ENCODE data around the gene PHC2. TPM values are rescaled to one million over a fixed set of nuclear protein-coding genes. Genes with fewer than 3 reads are reported as not detected.
A peak's percentile ranks its signal among the peaks of the same experiment; 100 is the strongest.

The PHC2 gene
- total and polyA plus RNA-seq, 2 of the 13 experiments (the other 11 are each of a cell fraction or from before 2014, with no cell fraction given) = 52.5 to 84.9 TPM

DNA sequence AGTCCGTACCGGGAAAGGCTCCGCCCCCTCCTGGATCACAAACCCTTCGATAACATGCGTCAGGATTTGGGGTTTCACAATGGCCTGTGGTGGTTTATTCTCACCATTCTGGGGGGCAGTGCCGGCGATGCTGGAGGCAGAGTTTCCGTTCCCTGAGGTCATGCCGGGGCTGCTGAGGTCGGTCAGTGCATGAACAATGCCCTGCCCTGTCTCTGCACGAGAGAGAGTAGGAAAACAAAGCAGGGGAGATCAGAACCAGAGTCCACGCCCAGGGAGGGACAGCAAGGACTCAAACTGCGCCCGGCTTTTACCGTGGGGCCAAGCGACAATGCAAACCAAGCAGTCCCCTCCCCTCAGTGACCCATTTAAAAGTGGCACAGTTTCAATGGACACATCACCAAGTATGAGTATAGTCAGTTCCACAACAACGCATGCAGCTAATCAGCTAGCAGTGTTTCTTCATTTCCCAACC is 96.8 kb downstream of the PHC2 start (continued):
- TF ChIP-seq, protein P1, sequence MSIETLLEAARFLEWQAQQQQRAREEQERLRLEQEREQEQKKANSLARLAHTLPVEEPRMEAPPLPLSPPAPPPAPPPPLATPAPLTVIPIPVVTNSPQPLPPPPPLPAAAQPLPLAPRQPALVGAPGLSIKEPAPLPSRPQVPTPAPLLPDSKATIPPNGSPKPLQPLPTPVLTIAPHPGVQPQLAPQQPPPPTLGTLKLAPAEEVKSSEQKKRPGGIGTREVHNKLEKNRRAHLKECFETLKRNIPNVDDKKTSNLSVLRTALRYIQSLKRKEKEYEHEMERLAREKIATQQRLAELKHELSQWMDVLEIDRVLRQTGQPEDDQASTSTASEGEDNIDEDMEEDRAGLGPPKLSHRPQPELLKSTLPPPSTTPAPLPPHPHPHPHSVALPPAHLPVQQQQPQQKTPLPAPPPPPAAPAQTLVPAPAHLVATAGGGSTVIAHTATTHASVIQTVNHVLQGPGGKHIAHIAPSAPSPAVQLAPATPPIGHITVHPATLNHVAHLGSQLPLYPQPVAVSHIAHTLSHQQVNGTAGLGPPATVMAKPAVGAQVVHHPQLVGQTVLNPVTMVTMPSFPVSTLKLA (IDR thresholded peaks at IDR 0.05) = no peak
- TF ChIP-seq CREM (IDR thresholded peaks at IDR 0.05) (peak; percentile 36; the same call in 1 of the 2 replicates), CREM (CRISPR knock-in tag; IDR thresholded peaks at IDR 0.05) (no peak), MTA1 (CRISPR knock-in tag; IDR thresholded peaks at IDR 0.05; ENCODE audit: borderline replicate concordance) (peak; percentile 35; the same call in 1 of the 2 replicates), AHR (CRISPR knock-in tag; IDR thresholded peaks at IDR 0.05) (no peak), KAT7 (CRISPR knock-in tag; IDR thresholded peaks at IDR 0.05; ENCODE audit: borderline replicate concordance) (no peak), HOXA3 (CRISPR knock-in tag; IDR thresholded peaks at IDR 0.05) (peak; percentile 36; the same call in 1 of the 2 replicates), NONO (IDR thresholded peaks at IDR 0.05) (no peak), NONO (CRISPR knock-in tag; conservative IDR thresholded peaks at IDR 0.05) (0 out of 2 replicates have a peak, but pooled peaks have one; percentile 24), XBP1 (CRISPR knock-in tag; IDR thresholded peaks at IDR 0.05) (no peak), NR2F6 (IDR thresholded peaks at IDR 0.05) (peak; percentile 48), NR2F6 (CRISPR knock-in tag; IDR thresholded peaks at IDR 0.05) (peak; percentile 27; the same call in 1 of the 2 replicates), HDAC2 (CRISPR knock-in tag; IDR thresholded peaks at IDR 0.05) (peak; percentile 46; the same call in 1 of the 2 replicates), ZNF652 (CRISPR knock-in tag; IDR thresholded peaks at IDR 0.05; ENCODE audit: borderline replicate concordance, low read depth) (0 out of 2 replicates have a peak, but pooled peaks have one; percentile 33), SKI (IDR thresholded peaks at IDR 0.05; ENCODE audit: partially characterized antibody) (no peak), ZNF614 (CRISPR knock-in tag; IDR thresholded peaks at IDR 0.05; ENCODE audit: borderline replicate concordance) (0 out of 2 replicates have a peak, but pooled peaks have one; percentile 18), ZSCAN20 (CRISPR knock-in tag; IDR thresholded peaks at IDR 0.05; ENCODE audit: borderline replicate concordance) (no peak)
- TF ChIP-seq, protein P2, sequence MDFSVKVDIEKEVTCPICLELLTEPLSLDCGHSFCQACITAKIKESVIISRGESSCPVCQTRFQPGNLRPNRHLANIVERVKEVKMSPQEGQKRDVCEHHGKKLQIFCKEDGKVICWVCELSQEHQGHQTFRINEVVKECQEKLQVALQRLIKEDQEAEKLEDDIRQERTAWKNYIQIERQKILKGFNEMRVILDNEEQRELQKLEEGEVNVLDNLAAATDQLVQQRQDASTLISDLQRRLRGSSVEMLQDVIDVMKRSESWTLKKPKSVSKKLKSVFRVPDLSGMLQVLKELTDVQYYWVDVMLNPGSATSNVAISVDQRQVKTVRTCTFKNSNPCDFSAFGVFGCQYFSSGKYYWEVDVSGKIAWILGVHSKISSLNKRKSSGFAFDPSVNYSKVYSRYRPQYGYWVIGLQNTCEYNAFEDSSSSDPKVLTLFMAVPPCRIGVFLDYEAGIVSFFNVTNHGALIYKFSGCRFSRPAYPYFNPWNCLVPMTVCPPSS (IDR thresholded peaks at IDR 0.05) = no peak
- TF ChIP-seq, protein P3, sequence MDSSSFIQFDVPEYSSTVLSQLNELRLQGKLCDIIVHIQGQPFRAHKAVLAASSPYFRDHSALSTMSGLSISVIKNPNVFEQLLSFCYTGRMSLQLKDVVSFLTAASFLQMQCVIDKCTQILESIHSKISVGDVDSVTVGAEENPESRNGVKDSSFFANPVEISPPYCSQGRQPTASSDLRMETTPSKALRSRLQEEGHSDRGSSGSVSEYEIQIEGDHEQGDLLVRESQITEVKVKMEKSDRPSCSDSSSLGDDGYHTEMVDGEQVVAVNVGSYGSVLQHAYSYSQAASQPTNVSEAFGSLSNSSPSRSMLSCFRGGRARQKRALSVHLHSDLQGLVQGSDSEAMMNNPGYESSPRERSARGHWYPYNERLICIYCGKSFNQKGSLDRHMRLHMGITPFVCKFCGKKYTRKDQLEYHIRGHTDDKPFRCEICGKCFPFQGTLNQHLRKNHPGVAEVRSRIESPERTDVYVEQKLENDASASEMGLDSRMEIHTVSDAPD (CRISPR knock-in tag; IDR thresholded peaks at IDR 0.05) = 0 out of 2 replicates have a peak, but pooled peaks have one; percentile 48
- TF ChIP-seq, protein P4, sequence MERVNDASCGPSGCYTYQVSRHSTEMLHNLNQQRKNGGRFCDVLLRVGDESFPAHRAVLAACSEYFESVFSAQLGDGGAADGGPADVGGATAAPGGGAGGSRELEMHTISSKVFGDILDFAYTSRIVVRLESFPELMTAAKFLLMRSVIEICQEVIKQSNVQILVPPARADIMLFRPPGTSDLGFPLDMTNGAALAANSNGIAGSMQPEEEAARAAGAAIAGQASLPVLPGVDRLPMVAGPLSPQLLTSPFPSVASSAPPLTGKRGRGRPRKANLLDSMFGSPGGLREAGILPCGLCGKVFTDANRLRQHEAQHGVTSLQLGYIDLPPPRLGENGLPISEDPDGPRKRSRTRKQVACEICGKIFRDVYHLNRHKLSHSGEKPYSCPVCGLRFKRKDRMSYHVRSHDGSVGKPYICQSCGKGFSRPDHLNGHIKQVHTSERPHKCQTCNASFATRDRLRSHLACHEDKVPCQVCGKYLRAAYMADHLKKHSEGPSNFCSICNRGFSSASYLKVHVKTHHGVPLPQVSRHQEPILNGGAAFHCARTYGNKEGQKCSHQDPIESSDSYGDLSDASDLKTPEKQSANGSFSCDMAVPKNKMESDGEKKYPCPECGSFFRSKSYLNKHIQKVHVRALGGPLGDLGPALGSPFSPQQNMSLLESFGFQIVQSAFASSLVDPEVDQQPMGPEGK (CRISPR knock-in tag; IDR thresholded peaks at IDR 0.05) = peak; percentile 80
- TF ChIP-seq, protein P5, sequence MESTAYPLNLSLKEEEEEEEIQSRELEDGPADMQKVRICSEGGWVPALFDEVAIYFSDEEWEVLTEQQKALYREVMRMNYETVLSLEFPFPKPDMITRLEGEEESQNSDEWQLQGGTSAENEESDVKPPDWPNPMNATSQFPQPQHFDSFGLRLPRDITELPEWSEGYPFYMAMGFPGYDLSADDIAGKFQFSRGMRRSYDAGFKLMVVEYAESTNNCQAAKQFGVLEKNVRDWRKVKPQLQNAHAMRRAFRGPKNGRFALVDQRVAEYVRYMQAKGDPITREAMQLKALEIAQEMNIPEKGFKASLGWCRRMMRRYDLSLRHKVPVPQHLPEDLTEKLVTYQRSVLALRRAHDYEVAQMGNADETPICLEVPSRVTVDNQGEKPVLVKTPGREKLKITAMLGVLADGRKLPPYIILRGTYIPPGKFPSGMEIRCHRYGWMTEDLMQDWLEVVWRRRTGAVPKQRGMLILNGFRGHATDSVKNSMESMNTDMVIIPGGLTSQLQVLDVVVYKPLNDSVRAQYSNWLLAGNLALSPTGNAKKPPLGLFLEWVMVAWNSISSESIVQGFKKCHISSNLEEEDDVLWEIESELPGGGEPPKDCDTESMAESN (CRISPR knock-in tag; conservative IDR thresholded peaks at IDR 0.05) = 0 out of 2 replicates have a peak, but pooled peaks have one; percentile 46
- TF ChIP-seq, protein P6, sequence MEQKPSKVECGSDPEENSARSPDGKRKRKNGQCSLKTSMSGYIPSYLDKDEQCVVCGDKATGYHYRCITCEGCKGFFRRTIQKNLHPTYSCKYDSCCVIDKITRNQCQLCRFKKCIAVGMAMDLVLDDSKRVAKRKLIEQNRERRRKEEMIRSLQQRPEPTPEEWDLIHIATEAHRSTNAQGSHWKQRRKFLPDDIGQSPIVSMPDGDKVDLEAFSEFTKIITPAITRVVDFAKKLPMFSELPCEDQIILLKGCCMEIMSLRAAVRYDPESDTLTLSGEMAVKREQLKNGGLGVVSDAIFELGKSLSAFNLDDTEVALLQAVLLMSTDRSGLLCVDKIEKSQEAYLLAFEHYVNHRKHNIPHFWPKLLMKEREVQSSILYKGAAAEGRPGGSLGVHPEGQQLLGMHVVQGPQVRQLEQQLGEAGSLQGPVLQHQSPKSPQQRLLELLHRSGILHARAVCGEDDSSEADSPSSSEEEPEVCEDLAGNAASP (CRISPR knock-in tag; IDR thresholded peaks at IDR 0.05; ENCODE audit: borderline replicate concordance) = peak; percentile 94

All from HepG2 (cell line).